Measurements from ENCODE around the gene ZNF615.
"Not testable (repeated sequence)": the region's sequence is repeated elsewhere in the genome, so short reads cannot be mapped to it uniquely, and the experiment has no call there.

The ZNF615 gene

GRCh38 chr19:52007806-52008557 is at the start of gene ZNF615:
Gene ZNF615, minus strand, starts transcription at chr19:52008211. Its CDS starts 4,500 bp downstream, at chr19:52003711.
- peak within 1 kb of the TSS; percentile 83 for H3K4me3 ChIP-seq (ENCODE audit: low read length)
- no CpG with 5 or more reads among the region's 44 CpGs for WGBS (ENCODE audit: insufficient coverage, insufficient read length)
- 0 out of 2 replicates have a peak, but pooled peaks cover 2% of the 10 kb centered on the region for H3K36me3 ChIP-seq (ENCODE audit: control insufficient read depth, insufficient read depth, low read length)
- H3K27ac ChIP-seq (ENCODE audit: low read length), result no peak within 1 kb of the TSS
- no peaks in the 10 kb centered on the region for H3K4me1 ChIP-seq (ENCODE audit: control insufficient read depth, insufficient read depth, low read length)
- no peaks in the 10 kb centered on the region for H3K9me3 ChIP-seq (ENCODE audit: control insufficient read depth, insufficient read depth, low read length)
- DNase-seq (ENCODE audit: low read depth, low spot score), result peak; percentile 67
- H3K27me3 ChIP-seq (ENCODE audit: control insufficient read depth, insufficient read depth, low read length), result no peaks in the 10 kb centered on the region

GRCh38 chr19:52056480-52056879 is 48.5 kb upstream of the ZNF615 start:
- WGBS (ENCODE audit: insufficient coverage, insufficient read length), result no CpG with 5 or more reads among the region's 3 CpGs
- H3K9me3 ChIP-seq (ENCODE audit: control insufficient read depth, insufficient read depth, low read length); H3K27me3 ChIP-seq (ENCODE audit: control insufficient read depth, insufficient read depth, low read length); H3K4me3 ChIP-seq (ENCODE audit: low read length); H3K27ac ChIP-seq (ENCODE audit: low read length); H3K4me1 ChIP-seq (ENCODE audit: control insufficient read depth, insufficient read depth, low read length); H3K36me3 ChIP-seq (ENCODE audit: control insufficient read depth, insufficient read depth, low read length); DNase-seq (ENCODE audit: low read depth, low spot score): not testable (repeated sequence)

- not testable (repeated sequence) for H3K27me3 ChIP-seq (ENCODE audit: control insufficient read depth, insufficient read depth, low read length); DNase-seq (ENCODE audit: low read depth, low spot score); H3K27ac ChIP-seq (ENCODE audit: low read length); H3K4me1 ChIP-seq (ENCODE audit: control insufficient read depth, insufficient read depth, low read length); H3K36me3 ChIP-seq (ENCODE audit: control insufficient read depth, insufficient read depth, low read length); H3K4me3 ChIP-seq (ENCODE audit: low read length); H3K9me3 ChIP-seq (ENCODE audit: control insufficient read depth, insufficient read depth, low read length)
- no CpG with 5 or more reads among the region's 1 CpG for WGBS (ENCODE audit: insufficient coverage, insufficient read length)
These were observed 43.7 kb upstream of the ZNF615 start for GRCh38 chr19:52051736-52052135.

- Histone ChIP-seq H3K27me3 (ENCODE audit: control insufficient read depth, insufficient read depth, low read length) (no peaks in the 10 kb centered on the region), H3K4me1 (ENCODE audit: control insufficient read depth, insufficient read depth, low read length) (no peaks in the 10 kb centered on the region), H3K4me3 (ENCODE audit: low read length) (peak within 1 kb of the TSS; percentile 94; the same call in 1 of the 2 replicates), H3K27ac (ENCODE audit: low read length) (no peak within 1 kb of the TSS), H3K9me3 (ENCODE audit: control insufficient read depth, insufficient read depth, low read length) (no peaks in the 10 kb centered on the region), H3K36me3 (ENCODE audit: control insufficient read depth, insufficient read depth, low read length) (no peaks in the 10 kb centered on the region)
- peak; percentile 88 for DNase-seq (ENCODE audit: low read depth, low spot score)
- WGBS (ENCODE audit: insufficient coverage, insufficient read length), result no CpG with 5 or more reads among the region's 60 CpGs
These were observed 40.8 kb upstream of the ZNF615 start, which contains the start of gene ZNF432 for GRCh38 chr19:52048555-52049501. Gene ZNF432, minus strand, starts transcription at chr19:52048838. Its CDS starts 1,970 bp downstream, at chr19:52046868.

GRCh38 chr19:52039169-52039568 is 31.2 kb upstream of the ZNF615 start:
- H3K27me3 ChIP-seq (ENCODE audit: control insufficient read depth, insufficient read depth, low read length), result no peaks in the 10 kb centered on the region
- H3K4me1 ChIP-seq (ENCODE audit: control insufficient read depth, insufficient read depth, low read length), result no peaks in the 10 kb centered on the region
- H3K27ac ChIP-seq (ENCODE audit: low read length), result no peak overlapping the region
- peaks cover 23% of the 10 kb centered on the region; the same call in 1 of the 2 replicates for H3K36me3 ChIP-seq (ENCODE audit: control insufficient read depth, insufficient read depth, low read length)
- DNase-seq (ENCODE audit: low read depth, low spot score), result no peak
- no CpG with 5 or more reads among the region's 4 CpGs for WGBS (ENCODE audit: insufficient coverage, insufficient read length)
- peaks cover 3% of the 10 kb centered on the region for H3K9me3 ChIP-seq (ENCODE audit: control insufficient read depth, insufficient read depth, low read length)
- no peak overlapping the region for H3K4me3 ChIP-seq (ENCODE audit: low read length)

DNA sequence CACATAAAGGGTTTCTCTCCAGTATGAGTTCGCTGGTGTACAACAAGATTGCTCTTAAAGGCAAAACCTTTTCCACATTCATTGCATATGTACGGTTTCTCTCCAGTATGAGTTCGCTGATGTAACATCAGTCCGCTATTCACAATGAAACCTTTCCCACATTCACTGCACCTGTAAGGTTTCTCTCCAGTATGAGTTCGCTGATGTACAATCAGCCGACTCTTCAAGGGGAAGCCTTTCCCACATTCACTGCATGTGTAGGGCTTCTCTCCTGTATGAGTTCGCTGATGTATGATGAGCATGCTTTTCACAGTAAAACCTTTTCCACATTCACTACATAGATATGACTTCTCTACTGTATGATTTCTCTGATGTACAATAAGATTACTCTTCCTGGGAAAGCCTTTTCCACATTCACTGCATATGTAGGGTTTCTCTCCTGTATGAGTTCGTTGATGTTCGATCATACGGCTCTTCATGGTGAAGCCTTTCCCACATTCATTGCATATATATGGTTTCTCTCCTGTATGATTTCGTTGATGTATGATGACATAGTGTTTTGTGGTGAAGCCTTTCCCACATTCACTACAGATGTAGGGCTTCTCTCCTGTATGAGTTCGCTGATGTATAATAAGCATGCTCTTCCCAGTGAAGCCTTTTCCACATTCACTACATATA is 26.2 kb upstream of the ZNF615 start:
- H3K9me3 ChIP-seq (ENCODE audit: control insufficient read depth, insufficient read depth, low read length), result peaks cover 13% of the 10 kb centered on the region
- DNase-seq (ENCODE audit: low read depth, low spot score), result no peak
- no peaks in the 10 kb centered on the region for H3K4me1 ChIP-seq (ENCODE audit: control insufficient read depth, insufficient read depth, low read length)
- H3K27me3 ChIP-seq (ENCODE audit: control insufficient read depth, insufficient read depth, low read length), result no peaks in the 10 kb centered on the region
- H3K4me3 ChIP-seq (ENCODE audit: low read length), result no peak overlapping the region
- peaks cover 22% of the 10 kb centered on the region; the same call in 1 of the 2 replicates for H3K36me3 ChIP-seq (ENCODE audit: control insufficient read depth, insufficient read depth, low read length)
- H3K27ac ChIP-seq (ENCODE audit: low read length), result no peak overlapping the region
- WGBS (ENCODE audit: insufficient coverage, insufficient read length), result no CpG with 5 or more reads among the region's 12 CpGs

- H3K36me3 ChIP-seq (ENCODE audit: control insufficient read depth, insufficient read depth, low read length), result peaks cover 8% of the 10 kb centered on the region; the same call in 1 of the 2 replicates
- no peaks in the 10 kb centered on the region for H3K4me1 ChIP-seq (ENCODE audit: control insufficient read depth, insufficient read depth, low read length)
- H3K27ac ChIP-seq (ENCODE audit: low read length), result no peak overlapping the region
- no peak for DNase-seq (ENCODE audit: low read depth, low spot score)
- no peaks in the 10 kb centered on the region; the same call in 1 of the 2 replicates for H3K27me3 ChIP-seq (ENCODE audit: control insufficient read depth, insufficient read depth, low read length)
- H3K4me3 ChIP-seq (ENCODE audit: low read length), result peak overlapping the region; percentile 77; the same call in 1 of the 2 replicates
- no CpG with 5 or more reads among the region's 5 CpGs for WGBS (ENCODE audit: insufficient coverage, insufficient read length)
- H3K9me3 ChIP-seq (ENCODE audit: control insufficient read depth, insufficient read depth, low read length), result peaks cover 6% of the 10 kb centered on the region
These were observed 20.7 kb upstream of the ZNF615 start for GRCh38 chr19:52028780-52029123.

GRCh38 chr19:52028027-52028779 is 20.2 kb upstream of the ZNF615 start, which contains the start of gene ZNF614:
Gene ZNF614, minus strand, starts transcription at chr19:52028379. Its CDS starts 2,634 bp downstream, at chr19:52025745.
- peaks cover 3% of the 10 kb centered on the region for H3K9me3 ChIP-seq (ENCODE audit: control insufficient read depth, insufficient read depth, low read length)
- no peak within 1 kb of the TSS for H3K27ac ChIP-seq (ENCODE audit: low read length)
- DNase-seq (ENCODE audit: low read depth, low spot score), result peak; percentile 57
- WGBS (ENCODE audit: insufficient coverage, insufficient read length), result no CpG with 5 or more reads among the region's 53 CpGs
- no peaks in the 10 kb centered on the region; the same call in 1 of the 2 replicates for H3K27me3 ChIP-seq (ENCODE audit: control insufficient read depth, insufficient read depth, low read length)
- H3K36me3 ChIP-seq (ENCODE audit: control insufficient read depth, insufficient read depth, low read length), result peaks cover 6% of the 10 kb centered on the region; the same call in 1 of the 2 replicates
- H3K4me1 ChIP-seq (ENCODE audit: control insufficient read depth, insufficient read depth, low read length), result no peaks in the 10 kb centered on the region
- H3K4me3 ChIP-seq (ENCODE audit: low read length), result peak within 1 kb of the TSS; percentile 77

DNA sequence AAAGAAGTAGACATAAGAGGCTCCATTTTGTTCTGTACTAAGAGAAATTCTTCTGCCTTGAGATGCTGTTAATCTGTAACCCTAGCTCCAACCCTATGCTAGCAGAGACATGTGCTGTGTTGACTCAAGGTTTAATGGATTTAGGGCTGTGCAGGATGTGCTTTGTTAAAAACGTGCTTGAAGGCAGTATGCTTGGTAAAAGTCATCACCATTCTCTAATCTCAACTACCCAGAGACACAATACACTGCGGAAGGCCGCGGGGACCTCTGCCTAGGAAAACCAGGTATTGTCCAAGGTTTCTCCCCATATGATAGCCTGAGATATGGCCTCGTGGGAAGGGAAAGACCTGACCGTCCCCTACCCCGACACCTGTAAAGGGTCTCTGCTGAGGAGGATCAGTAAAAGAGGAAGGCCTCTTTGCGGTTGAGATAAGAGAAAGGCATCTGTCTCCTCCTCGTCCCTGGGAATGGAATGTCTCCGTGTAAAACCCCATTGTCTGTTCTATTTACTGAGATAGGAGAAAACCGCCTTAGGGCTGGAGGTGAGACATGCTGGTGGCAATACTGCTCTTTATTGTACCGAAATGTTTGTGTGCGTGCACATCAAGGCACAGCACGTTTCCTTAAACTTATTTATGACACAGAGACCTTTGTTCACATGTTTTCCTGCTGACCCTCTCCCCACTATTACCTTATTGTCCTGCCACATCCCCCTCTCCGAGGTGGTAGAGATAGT is 18.4 kb upstream of the ZNF615 start:
- H3K27me3 ChIP-seq (ENCODE audit: control insufficient read depth, insufficient read depth, low read length); H3K36me3 ChIP-seq (ENCODE audit: control insufficient read depth, insufficient read depth, low read length); H3K4me1 ChIP-seq (ENCODE audit: control insufficient read depth, insufficient read depth, low read length); H3K27ac ChIP-seq (ENCODE audit: low read length); DNase-seq (ENCODE audit: low read depth, low spot score); H3K4me3 ChIP-seq (ENCODE audit: low read length); H3K9me3 ChIP-seq (ENCODE audit: control insufficient read depth, insufficient read depth, low read length): not testable (repeated sequence)
- WGBS (ENCODE audit: insufficient coverage, insufficient read length), result no CpG with 5 or more reads among the region's 15 CpGs
